Measurements from ENCODE around the gene STAT3.

DNA sequence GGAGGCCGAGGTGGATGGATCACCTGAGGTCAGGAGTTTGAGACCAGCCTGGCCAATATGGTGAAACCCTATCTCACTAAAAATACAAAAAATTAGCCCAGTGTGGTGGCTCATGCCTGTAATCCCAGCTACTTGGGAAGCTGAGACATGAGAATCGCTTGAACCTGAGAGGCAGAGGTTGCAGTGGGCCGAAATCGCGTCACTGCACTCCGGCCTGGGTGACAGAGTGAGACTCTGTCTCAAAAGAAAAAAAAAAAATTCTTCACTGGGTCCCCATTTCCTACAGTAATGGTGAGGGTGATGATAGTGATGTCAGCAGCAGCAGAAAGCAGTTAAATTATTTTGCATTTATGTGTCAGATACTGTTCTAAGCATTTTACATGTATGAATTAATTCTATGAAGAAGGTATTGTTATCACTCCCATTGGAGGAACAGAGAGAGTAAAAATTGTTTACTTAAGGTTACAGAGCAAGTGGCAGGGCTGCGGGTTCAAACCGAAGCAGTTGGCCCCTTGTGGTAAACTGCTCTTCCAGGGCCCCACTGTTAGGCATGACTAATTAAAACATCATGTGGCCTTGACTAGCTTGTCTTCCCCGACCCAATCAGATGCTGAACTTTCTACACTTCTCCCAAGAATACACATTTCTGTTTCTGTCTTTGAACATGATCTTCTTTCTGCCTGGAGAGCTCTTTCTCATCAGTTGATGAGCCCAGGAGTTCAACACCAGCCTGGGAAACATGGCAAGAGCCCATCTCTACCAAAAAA is 45.8 kb downstream of the STAT3 start:
- TF ChIP-seq, protein P1, sequence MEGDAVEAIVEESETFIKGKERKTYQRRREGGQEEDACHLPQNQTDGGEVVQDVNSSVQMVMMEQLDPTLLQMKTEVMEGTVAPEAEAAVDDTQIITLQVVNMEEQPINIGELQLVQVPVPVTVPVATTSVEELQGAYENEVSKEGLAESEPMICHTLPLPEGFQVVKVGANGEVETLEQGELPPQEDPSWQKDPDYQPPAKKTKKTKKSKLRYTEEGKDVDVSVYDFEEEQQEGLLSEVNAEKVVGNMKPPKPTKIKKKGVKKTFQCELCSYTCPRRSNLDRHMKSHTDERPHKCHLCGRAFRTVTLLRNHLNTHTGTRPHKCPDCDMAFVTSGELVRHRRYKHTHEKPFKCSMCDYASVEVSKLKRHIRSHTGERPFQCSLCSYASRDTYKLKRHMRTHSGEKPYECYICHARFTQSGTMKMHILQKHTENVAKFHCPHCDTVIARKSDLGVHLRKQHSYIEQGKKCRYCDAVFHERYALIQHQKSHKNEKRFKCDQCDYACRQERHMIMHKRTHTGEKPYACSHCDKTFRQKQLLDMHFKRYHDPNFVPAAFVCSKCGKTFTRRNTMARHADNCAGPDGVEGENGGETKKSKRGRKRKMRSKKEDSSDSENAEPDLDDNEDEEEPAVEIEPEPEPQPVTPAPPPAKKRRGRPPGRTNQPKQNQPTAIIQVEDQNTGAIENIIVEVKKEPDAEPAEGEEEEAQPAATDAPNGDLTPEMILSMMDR (IDR thresholded peaks at IDR 0.05; ENCODE audit: insufficient read depth, low read length, poor library complexity, severe bottlenecking): no peak
- TF ChIP-seq EZH2phosphoT487 (conservative IDR thresholded peaks at IDR 0.05; ENCODE audit: low read length): no peak

All from SU-DHL-6 (cell line).